Measurements from ENCODE around the gene TGIF2. TPM values are rescaled to one million over a fixed set of nuclear protein-coding genes. Genes with fewer than 3 reads are reported as not detected.

TGIF2 gene
- total RNA-seq, 1 donor from 2014 or later: 13.4 TPM

GRCh38 chr20:36532388-36532787 is 41.0 kb upstream of the TGIF2 start:
- DNase-seq (ENCODE audit: low read depth): no peak
- no peak overlapping the region for H3K4me3 ChIP-seq (ENCODE audit: low read depth, low read length)
- TF ChIP-seq, protein P1, sequence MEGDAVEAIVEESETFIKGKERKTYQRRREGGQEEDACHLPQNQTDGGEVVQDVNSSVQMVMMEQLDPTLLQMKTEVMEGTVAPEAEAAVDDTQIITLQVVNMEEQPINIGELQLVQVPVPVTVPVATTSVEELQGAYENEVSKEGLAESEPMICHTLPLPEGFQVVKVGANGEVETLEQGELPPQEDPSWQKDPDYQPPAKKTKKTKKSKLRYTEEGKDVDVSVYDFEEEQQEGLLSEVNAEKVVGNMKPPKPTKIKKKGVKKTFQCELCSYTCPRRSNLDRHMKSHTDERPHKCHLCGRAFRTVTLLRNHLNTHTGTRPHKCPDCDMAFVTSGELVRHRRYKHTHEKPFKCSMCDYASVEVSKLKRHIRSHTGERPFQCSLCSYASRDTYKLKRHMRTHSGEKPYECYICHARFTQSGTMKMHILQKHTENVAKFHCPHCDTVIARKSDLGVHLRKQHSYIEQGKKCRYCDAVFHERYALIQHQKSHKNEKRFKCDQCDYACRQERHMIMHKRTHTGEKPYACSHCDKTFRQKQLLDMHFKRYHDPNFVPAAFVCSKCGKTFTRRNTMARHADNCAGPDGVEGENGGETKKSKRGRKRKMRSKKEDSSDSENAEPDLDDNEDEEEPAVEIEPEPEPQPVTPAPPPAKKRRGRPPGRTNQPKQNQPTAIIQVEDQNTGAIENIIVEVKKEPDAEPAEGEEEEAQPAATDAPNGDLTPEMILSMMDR (conservative IDR thresholded peaks at IDR 0.05; ENCODE audit: low read depth, low read length): no peak

- no peak for DNase-seq (ENCODE audit: low read depth)
- no peak overlapping the region for H3K4me3 ChIP-seq (ENCODE audit: low read depth, low read length)
- TF ChIP-seq, protein P1 (conservative IDR thresholded peaks at IDR 0.05; ENCODE audit: low read depth, low read length): no peak
Observed at GRCh38 chr20:36532822-36533221, 40.6 kb upstream of the TGIF2 start.

- DNase-seq (ENCODE audit: low read depth): no peak
- TF ChIP-seq, protein P1 (conservative IDR thresholded peaks at IDR 0.05; ENCODE audit: low read depth, low read length): no peak
Observed at GRCh38 chr20:36538026-36538722, 35.2 kb upstream of the TGIF2 start.

GRCh38 chr20:36540551-36541211 is 32.7 kb upstream of the TGIF2 start:
- H3K4me3 ChIP-seq (ENCODE audit: low read depth, low read length): peak overlapping the region; percentile 61
- DNase-seq (ENCODE audit: low read depth): no peak

More at GRCh38 chr20:36538026-36538722, 35.2 kb upstream of the TGIF2 start:
- no peak overlapping the region for H3K4me3 ChIP-seq (ENCODE audit: low read depth, low read length)

DNA sequence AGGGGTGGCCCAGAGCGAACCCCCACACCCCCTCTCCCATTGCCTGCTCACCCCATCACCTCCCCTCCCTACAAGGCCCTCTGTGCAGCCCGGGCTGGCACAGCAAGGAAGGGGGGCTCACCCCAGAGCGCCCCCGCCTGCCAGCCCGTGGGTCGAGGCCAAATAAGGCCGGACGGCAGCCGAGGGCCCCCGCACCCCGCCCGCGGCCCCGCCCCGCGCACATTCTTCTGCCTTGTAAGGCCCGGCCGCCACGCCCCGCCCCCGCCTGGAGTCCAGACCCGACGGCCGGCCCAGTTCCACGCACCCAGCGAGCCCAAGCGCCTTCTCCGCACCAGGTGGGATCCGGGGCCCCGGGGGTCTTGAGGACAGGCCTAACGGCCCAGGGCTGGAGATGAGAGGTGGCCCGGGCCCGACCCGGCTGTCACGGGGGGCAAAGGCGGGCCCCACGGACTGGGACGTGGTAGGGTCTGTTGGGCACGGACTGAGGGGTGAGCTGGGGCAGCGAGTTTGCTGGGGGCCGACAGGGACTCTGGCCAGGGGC is 32.1 kb upstream of the TGIF2 start, which contains the start of gene MYL9:
MYL9 (plus strand) TSS at position 293 of the 541 bp plus-strand sequence. CDS start 3,366 bp downstream, outside the sequence.
- TF ChIP-seq, protein P1 (conservative IDR thresholded peaks at IDR 0.05; ENCODE audit: low read depth, low read length): no peak
- DNase-seq (ENCODE audit: low read depth): no peak

More at GRCh38 chr20:36540551-36541211, 32.7 kb upstream of the TGIF2 start:
- TF ChIP-seq, protein P1 (conservative IDR thresholded peaks at IDR 0.05; ENCODE audit: low read depth, low read length): no peak

DNA sequence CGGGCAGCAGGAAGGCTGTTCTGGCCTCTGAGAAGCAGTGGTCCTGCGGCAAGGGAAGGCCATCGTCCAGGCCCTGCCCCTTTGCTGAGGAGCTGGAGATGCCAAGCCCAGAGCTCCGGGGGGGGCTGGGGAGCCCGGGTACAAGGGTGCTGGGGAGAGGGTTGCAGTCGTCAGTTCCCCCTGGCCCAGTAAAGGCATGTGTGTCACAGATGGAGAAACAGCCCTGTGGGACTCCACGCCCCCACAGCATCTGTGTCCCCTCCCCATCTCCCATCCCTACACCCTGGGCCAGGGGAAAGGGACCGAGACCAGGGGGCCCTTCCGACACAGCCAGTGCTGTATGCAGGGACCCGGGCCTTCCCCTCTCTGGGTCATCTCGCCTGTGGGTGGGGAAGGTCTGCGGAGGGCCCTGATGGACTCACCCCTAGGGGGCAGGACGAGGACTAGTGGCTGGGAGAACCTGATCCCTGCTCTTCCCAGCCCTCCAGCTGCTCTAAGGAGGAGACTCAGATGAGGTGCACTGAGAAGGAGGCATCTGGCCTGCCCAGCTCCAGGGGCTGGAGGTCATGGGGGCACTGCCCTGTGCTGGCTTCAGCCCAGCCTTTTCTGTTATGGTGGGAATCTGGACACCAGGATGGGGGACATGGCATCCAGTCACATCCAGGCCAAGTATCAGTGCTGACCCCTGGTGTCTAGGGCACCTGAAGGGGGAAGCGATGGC is 31.5 kb upstream of the TGIF2 start:
- TF ChIP-seq, protein P1 (conservative IDR thresholded peaks at IDR 0.05; ENCODE audit: low read depth, low read length): peak; percentile 49
- no peak for DNase-seq (ENCODE audit: low read depth)
- peak overlapping the region; percentile 61 for H3K4me3 ChIP-seq (ENCODE audit: low read depth, low read length)

More for the DNA sequence above, 32.1 kb upstream of the TGIF2 start, which contains the start of gene MYL9:
- H3K4me3 ChIP-seq (ENCODE audit: low read depth, low read length): peak within 1 kb of the TSS; percentile 61
